HG03064 (cell line): ENCODE data around the gene DIPK2A.

Experiments used
- ATAC-seq: cut with Tn5 transposase; IDR thresholded peaks from one replicate; pipeline ENCODE4 v1.9.1; 2021; ENCODE audit warnings: low read depth; ENCODE audit not compliant: unreplicated experiment

The DIPK2A gene

DNA sequence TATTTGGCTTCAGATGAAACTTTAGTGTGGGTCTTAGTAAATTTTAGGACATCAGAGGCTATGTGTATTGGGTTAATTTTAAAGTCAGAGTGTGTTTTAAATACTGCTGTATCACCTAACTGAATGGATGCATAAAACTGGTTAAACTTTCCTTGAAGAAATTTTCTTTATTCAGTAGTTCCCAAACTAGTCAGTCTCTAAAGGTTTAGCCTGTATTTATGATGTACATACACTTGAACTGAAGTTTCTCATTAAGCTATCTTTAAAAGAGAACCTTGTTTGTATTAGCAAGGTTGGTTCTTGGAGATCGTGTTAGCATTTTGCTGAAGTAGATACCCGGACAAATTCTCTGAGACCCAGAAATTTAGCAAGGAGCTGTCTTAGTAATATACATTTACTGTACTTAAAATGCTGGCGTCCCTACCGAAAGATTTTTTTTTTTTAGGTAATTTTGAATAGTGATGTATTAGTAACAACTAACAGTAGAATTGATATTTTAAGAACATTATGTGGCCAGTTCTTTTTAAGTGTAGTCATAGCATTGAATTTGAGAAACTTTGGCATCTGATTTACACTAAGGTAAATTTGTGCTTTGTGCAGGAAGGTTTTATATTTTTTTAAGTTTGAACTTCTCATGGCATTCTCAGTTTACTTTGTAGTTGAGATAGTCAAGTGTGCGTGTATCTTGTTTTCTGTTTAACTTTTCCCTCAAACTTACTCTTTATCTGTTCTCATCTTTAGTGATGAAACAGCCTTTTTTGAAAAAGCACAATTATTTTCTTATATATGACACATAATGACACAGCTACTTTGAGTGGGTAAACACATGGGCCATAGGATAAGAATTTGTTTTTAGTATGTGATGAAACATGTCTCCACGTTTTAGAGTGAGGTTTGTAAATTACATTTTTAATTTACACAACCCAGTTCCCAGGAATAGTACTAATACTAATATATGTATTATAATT is 2.9 kb downstream of the DIPK2A start:
- ATAC-seq: no peak

DNA sequence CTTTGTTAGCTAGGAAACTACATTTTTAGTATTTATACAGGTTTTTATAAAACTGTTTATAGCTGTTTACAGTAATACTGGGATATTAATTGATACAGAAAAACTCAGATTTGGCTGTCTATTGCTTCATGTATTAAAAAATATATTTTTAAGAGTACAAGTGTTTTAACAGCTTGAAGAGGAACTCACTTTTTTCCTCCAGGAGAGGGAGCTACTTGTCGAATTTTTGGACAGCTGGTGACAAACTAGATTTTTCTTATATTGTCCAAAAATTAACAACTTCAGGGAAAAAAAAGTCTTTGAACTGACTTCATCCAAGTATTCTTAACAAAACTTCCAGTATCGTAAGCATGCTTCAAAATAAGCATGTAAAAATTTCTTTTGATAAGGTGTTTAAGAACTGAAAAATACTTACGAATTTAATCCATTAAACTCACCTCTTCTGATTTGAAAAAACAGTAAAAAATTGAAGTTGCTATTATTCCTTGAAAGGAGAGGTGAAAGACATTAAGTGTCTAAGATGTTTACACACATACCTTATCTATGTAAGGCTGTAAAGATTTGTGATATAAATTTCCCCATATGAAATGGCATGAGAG is 4.0 kb downstream of the DIPK2A start:
- ATAC-seq: no peak

DNA sequence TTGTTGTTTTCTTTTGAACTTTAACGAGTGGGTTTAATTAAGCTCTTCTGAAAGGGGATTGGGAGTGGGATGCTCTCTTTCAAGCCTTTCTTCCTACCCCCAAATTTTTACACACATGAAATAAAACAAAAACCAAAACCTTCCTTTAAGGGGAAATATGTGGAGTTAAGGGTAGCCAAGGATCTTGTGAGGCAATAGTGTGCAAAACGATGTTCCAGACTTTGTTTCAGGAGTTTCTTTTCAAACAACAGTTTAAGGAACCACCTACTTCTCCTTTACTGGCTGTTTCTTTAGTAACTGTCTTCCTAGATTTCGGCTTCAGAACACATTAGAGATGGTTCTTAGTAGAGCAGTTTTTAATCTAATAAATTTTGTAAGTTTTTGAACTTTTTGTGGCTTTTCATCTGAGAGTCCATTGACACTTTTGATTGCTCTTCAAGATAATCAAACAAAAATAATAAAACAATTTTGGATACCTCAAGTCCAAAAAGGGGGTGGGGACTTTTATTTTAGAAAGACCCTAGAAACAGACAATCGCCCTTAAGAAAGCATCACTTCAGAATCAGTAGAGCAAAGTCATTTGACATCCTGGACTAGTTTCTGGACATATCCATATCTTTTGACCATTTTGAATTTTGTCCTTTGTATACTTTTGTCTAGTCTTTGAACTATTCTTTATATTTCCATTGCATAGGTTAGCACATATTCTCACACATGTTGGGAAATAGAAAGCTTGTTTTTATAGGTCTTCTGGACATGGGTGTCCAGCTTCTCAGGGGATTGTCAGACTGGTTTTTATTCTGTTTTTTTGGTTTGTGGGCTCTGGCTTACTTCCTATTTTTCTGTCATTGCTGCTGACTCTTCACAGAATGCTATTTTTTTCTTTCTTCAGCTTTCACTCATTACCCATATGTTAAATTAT is 6.0 kb downstream of the DIPK2A start:
- peak; percentile 42 for ATAC-seq

DNA sequence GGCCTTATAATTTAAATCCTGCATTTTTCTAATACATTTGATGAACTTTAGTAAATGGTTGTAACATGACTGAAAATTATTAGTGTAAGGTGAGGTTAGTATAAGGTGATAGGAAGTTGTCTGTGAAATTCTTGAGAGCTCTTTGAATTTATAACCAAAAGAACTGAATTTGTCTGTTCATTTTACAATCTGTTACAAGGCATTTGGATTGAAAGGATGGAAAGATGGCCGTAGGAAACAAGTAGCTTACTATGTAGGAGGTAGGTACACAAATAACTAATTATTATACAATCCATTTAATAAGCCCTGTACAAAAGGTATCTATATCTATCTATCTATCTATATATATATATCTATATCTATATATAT is 6.6 kb downstream of the DIPK2A start:
- no peak for ATAC-seq

DNA sequence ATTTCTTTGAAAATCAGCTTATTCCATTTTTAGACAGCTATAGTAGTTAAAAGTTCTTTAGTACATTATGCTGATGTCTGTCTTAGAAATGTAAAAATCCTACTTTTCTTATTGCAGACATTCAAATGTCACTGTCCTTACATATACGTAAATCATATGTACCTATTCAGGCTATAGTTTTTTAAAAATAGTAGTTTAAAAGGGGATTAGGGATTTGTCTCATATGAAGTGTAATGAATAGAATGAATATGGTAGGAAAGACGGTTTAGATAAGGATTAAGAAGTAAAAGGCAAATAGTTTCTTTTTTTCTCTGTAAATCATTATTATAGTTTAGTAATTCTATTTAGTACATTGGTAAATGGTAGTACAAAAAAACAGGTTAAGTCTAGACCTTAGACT is 7.4 kb downstream of the DIPK2A start:
- no peak for ATAC-seq

DNA sequence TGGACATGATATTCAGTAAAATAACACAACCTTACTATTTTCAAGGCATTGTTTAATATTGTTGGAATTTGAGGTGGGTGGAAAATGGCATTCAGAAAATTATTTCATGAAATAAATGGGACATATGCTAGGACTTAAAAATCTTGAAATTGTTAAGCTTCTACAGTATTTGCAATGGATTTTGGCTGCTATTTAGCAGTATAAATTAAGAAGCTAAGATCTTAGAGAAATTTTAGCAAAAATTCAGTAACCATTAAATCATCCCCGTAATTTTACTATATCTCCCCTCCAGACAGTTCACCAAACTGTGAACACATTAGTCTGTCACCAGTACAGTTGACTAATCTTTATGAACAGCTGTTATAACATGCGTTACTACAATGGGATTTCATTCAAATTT is 8.2 kb downstream of the DIPK2A start:
- ATAC-seq: no peak

DNA sequence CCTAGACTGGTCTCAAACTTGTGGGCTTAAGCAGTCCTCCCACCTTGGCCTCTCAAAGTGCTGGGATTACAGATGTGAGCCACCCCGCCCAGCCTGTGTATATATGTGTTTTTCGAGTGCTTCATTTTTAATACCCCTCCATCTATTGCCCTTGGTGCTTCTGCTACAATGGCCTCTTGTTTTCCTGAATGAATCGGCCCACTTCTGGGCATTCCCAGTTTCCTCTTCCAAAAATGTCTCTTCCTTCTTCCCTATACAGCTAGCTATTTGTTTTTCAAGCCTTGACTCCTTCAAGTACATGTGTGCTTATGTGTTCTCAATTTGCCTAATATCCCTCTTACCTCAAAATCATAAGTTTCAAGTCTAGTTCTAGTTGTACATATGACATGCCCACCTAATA is 16.7 kb downstream of the DIPK2A start:
- ATAC-seq: no peak

DNA sequence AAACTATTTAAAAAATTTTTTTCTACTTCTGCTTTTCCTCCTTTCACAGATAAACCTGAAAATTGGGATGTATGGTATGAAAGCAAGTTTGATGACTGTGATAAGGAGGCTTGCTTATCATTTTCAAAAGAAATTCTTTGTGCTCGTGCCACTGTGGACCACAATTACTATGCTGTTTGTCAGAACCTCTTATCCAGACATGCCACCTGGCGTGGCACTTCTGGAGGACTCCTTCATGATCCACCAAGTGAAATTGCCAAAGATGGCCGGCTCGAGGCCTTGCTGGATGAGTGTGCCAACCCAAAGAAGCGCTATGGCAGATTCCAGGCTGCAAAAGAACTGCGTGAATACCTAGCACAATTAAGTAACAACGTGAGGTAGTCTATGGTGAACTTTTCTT is 17.8 kb downstream of the DIPK2A start:
- no peak for ATAC-seq

DNA sequence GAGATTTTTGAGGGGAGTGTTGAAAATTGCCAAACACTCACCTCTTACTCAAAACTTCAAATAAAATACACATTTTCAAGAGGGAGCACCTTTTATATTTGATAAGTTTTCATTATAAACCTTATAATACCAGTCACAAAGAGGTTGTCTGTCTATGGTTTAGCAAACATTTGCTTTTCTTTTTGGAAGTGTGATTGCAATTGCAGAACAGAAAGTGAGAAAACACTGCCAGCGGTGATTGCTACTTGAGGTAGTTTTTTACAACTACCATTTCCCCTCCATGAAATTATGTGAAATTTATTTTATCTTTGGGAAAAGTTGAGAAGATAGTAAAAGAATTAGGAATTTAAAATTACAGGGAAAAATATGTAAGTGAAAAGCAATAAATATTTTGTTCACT is 20.1 kb downstream of the DIPK2A start:
- ATAC-seq: no peak

DNA sequence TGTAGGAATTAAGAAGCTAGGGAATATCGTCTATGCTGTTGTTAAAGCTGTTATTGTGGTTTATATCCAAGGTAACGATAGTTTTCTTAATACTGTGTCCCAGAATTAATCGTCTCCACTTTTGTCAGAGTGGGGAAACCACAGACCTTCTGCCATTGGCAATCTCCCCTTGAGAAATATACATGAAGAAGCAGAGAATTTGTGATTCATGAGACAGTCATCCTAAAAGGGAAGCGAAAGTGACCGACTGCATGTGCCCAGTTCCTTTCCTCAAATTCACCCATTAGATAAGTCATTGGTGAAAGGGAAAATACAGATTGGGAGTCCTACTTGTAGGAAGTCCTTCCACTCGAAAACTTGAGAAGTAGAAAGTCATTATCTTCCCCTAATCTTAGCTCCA is 26.6 kb downstream of the DIPK2A start:
- no peak for ATAC-seq

DNA sequence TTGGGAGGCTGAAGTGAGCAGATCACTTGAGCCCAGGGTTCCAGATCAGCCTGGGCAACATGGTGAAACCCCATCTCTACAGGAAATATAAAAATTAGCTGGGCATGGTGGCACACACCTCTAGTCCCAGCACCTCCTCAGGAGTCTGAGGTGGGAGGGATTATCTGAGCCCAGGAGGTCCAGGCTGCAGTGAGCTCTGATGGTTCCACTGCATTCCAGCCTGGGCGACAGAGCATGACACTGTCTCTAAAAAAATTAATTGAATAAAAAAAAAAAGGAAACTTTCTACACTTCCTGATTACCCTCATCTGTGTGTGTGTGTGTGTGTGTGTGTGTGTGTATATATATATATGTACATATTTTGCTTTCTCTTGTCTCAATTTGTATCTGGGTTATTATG is 31.4 kb downstream of the DIPK2A start:
- ATAC-seq: no peak

DNA sequence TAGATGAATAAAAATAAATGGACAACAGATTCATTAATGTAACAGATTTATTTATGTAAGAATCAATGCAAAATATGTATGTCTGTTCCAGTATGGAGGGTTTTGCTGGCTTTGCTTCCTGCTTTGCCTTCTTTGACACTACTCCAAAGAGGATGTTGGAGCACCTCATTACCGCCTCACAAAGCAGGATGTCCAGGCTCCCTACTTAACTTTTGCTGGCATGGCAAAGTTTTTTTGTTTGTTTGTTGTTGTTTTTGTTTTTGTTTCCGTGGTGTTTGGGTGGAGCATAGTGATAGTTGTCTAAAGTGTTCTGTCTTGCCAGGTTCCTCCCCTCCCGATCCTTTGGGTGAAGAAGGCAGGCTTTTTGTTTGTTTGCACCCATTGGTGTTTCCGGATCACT is 38.7 kb downstream of the DIPK2A start:
- ATAC-seq: no peak

DNA sequence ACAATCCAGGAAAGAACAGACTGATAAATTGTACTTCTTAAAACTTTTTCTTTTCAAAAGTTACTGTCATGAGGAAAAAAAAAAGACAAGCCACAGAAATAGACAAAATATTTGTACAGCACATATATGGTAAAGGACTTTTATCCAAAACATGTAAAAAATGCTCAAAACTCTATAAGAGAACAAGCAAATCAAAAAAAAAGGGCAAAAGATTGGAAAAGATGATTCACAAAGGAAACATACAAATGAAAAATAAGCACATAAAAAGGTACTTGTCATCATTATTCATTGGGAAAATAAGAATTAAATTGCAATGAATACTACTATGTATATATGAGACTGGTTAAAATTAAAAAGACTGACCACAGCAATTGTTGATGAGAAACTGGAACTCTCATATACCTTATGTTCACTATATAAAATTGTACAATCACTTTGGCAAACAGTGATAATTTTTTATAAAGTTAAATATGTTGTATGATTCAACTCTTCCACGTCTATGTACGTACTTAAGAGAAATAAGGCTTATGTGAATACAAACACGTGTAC is 39.7 kb downstream of the DIPK2A start:
- ATAC-seq: no peak

DNA sequence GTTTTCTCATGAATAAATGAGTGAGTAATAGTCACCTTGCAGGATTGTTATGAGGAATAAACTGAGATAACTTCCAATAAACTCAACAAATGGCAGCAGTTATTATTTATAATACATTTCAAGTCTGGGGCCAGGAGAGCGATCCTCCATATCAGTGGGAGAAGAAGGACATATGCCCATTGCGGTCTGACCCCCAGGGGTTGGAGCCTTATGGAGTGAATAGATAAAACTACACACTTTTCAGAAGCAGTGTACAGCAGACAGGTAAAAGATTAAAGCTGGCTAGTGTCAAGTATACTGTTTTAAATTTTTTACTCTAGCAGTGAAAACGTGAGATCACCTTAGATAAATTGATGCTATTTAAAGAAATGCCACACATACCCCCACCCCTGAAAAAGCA is 43.5 kb downstream of the DIPK2A start:
- no peak for ATAC-seq

DNA sequence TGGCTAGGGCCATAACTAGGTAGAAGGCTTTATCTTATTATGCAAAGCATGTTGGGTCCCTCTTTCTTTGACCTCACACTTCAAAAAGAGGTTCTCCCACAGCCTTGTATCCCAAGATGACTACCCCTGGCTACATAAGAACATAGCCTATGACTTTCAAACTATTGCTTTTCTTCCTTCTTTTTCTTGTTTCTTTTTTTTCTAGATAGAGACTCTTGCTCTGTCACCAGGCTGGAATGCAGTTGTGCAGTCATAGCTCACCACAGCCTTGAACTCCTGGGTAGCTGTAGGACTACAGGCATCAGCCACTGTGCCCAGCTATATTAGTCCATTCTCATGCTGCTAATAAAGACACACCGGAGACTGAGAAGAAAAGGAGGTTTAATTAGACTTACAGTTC is 47.2 kb downstream of the DIPK2A start:
- ATAC-seq: no peak
